Retinal pigment epithelial cell (primary cell): ENCODE results near the gene CCDC80.

ENCODE experiments used
- DNase-seq: peaks from one replicate; pipeline ENCODE4 v3.0.0-alpha.2; 2010; ENCODE audit warnings: low read depth
- H3K4me3 ChIP-seq: 2 replicates; pipeline ENCODE4 v1.5.1; 2011; ENCODE audit warnings: mild to moderate bottlenecking, low read length, control low read depth, moderate library complexity
- TF ChIP-seq, protein P1 (sequence below): conservative IDR thresholded peaks from 2 replicates; pipeline ENCODE4 v1.5.1; 2011; ENCODE audit warnings: low read depth, low read length, control low read depth, inconsistent platforms

Gene CCDC80

DNA sequence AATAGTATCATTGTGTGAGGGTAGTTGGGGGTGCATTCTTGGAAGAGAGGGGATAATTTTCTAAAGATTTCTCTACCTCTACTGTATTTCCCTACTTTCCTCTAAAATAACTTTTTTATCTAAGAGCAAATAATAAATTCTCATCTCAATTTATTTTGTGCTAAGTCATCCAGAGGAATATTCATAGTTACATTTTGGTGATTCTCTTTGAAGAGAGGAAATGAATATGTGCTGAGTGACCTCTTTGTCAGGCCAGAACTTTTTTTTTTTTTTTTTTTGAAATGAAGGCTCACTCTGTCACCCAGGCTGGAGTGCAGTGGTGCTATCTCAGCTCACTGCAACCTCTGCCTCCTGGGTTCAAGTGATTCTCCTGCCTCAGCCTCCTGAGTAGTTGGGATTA is 15.1 kb upstream of the CCDC80 start:
- no peak overlapping the region for H3K4me3 ChIP-seq
- no peak for DNase-seq
- TF ChIP-seq, protein P1, sequence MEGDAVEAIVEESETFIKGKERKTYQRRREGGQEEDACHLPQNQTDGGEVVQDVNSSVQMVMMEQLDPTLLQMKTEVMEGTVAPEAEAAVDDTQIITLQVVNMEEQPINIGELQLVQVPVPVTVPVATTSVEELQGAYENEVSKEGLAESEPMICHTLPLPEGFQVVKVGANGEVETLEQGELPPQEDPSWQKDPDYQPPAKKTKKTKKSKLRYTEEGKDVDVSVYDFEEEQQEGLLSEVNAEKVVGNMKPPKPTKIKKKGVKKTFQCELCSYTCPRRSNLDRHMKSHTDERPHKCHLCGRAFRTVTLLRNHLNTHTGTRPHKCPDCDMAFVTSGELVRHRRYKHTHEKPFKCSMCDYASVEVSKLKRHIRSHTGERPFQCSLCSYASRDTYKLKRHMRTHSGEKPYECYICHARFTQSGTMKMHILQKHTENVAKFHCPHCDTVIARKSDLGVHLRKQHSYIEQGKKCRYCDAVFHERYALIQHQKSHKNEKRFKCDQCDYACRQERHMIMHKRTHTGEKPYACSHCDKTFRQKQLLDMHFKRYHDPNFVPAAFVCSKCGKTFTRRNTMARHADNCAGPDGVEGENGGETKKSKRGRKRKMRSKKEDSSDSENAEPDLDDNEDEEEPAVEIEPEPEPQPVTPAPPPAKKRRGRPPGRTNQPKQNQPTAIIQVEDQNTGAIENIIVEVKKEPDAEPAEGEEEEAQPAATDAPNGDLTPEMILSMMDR: no peak

DNA sequence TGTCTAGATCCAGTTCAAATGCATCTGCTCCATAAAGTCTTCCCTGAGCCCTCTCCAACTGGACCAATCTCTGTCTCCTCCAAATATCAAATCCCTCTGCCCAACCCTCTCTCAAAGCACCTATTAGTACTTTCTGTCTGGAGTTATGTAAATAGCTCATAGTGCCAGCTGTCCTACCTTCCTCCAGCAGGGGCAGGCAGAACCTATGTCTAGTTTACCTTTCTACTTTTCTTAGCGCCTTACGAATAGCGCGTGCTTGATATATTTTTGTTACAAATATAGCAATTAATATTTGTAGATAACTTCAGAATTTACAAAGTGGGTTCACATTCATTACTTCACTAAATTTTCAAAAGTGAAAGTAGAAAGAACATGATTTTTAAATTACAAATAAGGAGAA is 14.0 kb upstream of the CCDC80 start:
- H3K4me3 ChIP-seq: no peak overlapping the region
- DNase-seq: no peak
- TF ChIP-seq, protein P1: no peak

GRCh38 chr3:112654492-112654891 is 13.5 kb upstream of the CCDC80 start:
- DNase-seq: no peak
- TF ChIP-seq, protein P1: no peak
- H3K4me3 ChIP-seq: no peak overlapping the region

GRCh38 chr3:112653881-112654300 is 12.9 kb upstream of the CCDC80 start:
- no peak overlapping the region for H3K4me3 ChIP-seq
- no peak for DNase-seq
- TF ChIP-seq, protein P1: no peak

- DNase-seq: no peak
- TF ChIP-seq, protein P1: no peak
- no peak overlapping the region for H3K4me3 ChIP-seq
Measured at GRCh38 chr3:112653209-112653871, 12.4 kb upstream of the CCDC80 start.

- TF ChIP-seq, protein P1: no peak
- no peak overlapping the region for H3K4me3 ChIP-seq
- no peak for DNase-seq
Measured at GRCh38 chr3:112651516-112651915, 10.6 kb upstream of the CCDC80 start.

GRCh38 chr3:112651071-112651470 is 10.1 kb upstream of the CCDC80 start:
- no peak for DNase-seq
- no peak overlapping the region for H3K4me3 ChIP-seq
- TF ChIP-seq, protein P1: no peak
